Skeletal muscle satellite cell (primary cell): Measurements from ENCODE around the gene RNASE7.

Experiments
- H3K27me3 ChIP-seq: 2 replicates; pipeline ENCODE4 v1.7.0; 2013; ENCODE audit warnings: low read length; ENCODE audit not compliant: control insufficient read depth, insufficient read depth
- H3K36me3 ChIP-seq: 2 replicates; pipeline ENCODE4 v1.7.0; 2013; ENCODE audit warnings: mild to moderate bottlenecking, control low read depth, low read length; ENCODE audit not compliant: insufficient read depth
- H3K4me1 ChIP-seq: 2 replicates; pipeline ENCODE4 v1.7.0; 2013; ENCODE audit warnings: low read length; ENCODE audit not compliant: control insufficient read depth, insufficient read depth
- H3K4me2 ChIP-seq: 2 replicates; pipeline ENCODE4 v1.7.0; 2013; ENCODE audit warnings: mild to moderate bottlenecking, low read length
- H3K4me3 ChIP-seq: 2 replicates; pipeline ENCODE4 v1.7.0; 2013; ENCODE audit warnings: low read length
- H3K9ac ChIP-seq: 2 replicates; pipeline ENCODE4 v1.7.0; 2013; ENCODE audit warnings: mild to moderate bottlenecking, low read depth, low read length, moderate library complexity
- H3K9me3 ChIP-seq: replicated peaks from 2 replicates; pipeline ENCODE4 v1.7.0; 2013; ENCODE audit warnings: mild to moderate bottlenecking, control low read depth, low read length

RNASE7 gene

GRCh38 chr14:21072781-21073339 lies 30.7 kb downstream of the RNASE7 start:
- Histone ChIP-seq H3K9me3 (no peaks in the 10 kb centered on the region), H3K4me1 (peaks cover 30% of the 10 kb centered on the region), H3K36me3 (peaks cover 49% of the 10 kb centered on the region), H3K4me2 (peak overlapping the region; percentile 98), H3K27me3 (no peaks in the 10 kb centered on the region), H3K4me3 (no peak overlapping the region), H3K9ac (no peak overlapping the region)

GRCh38 chr14:21073921-21074320 lies 31.8 kb downstream of the RNASE7 start:
- peaks cover 59% of the 10 kb centered on the region for H3K36me3 ChIP-seq
- no peak overlapping the region for H3K9ac ChIP-seq
- no peaks in the 10 kb centered on the region for H3K9me3 ChIP-seq
- H3K4me1 ChIP-seq = peaks cover 26% of the 10 kb centered on the region
- no peak overlapping the region for H3K4me3 ChIP-seq
- no peaks in the 10 kb centered on the region for H3K27me3 ChIP-seq
- no peak overlapping the region for H3K4me2 ChIP-seq

GRCh38 chr14:21074398-21075272 lies 32.5 kb downstream of the RNASE7 start:
- H3K27me3 ChIP-seq = no peaks in the 10 kb centered on the region

GRCh38 chr14:21075719-21076437 lies 33.7 kb downstream of the RNASE7 start:
- H3K9ac ChIP-seq = no peak overlapping the region
- H3K27me3 ChIP-seq = no peaks in the 10 kb centered on the region
- no peak overlapping the region for H3K4me3 ChIP-seq
- peaks cover 79% of the 10 kb centered on the region for H3K36me3 ChIP-seq
- no peak overlapping the region for H3K4me2 ChIP-seq
- no peaks in the 10 kb centered on the region for H3K9me3 ChIP-seq
- H3K4me1 ChIP-seq = peaks cover 16% of the 10 kb centered on the region

More at GRCh38 chr14:21074398-21075272, 32.5 kb downstream of the RNASE7 start:
- H3K4me3 ChIP-seq = no peak overlapping the region
- no peaks in the 10 kb centered on the region for H3K9me3 ChIP-seq
- H3K4me1 ChIP-seq = peaks cover 19% of the 10 kb centered on the region
- H3K9ac ChIP-seq = no peak overlapping the region
- H3K4me2 ChIP-seq = no peak overlapping the region
- H3K36me3 ChIP-seq = peaks cover 67% of the 10 kb centered on the region

- no peak overlapping the region for H3K4me2 ChIP-seq
- peaks cover 5% of the 10 kb centered on the region for H3K4me1 ChIP-seq
- H3K4me3 ChIP-seq = no peak overlapping the region
- H3K27me3 ChIP-seq = no peaks in the 10 kb centered on the region
- H3K36me3 ChIP-seq = peaks cover 93% of the 10 kb centered on the region
- H3K9me3 ChIP-seq = no peaks in the 10 kb centered on the region
- H3K9ac ChIP-seq = no peak overlapping the region
Measured at GRCh38 chr14:21077672-21078071, 35.5 kb downstream of the RNASE7 start.

- H3K9ac ChIP-seq = no peak overlapping the region
- no peak overlapping the region for H3K4me2 ChIP-seq
- H3K27me3 ChIP-seq = no peaks in the 10 kb centered on the region
- no peaks in the 10 kb centered on the region for H3K9me3 ChIP-seq
- no peaks in the 10 kb centered on the region for H3K4me1 ChIP-seq
- peaks cover 93% of the 10 kb centered on the region for H3K36me3 ChIP-seq
- H3K4me3 ChIP-seq = no peak overlapping the region
Measured at GRCh38 chr14:21078287-21078686, 36.1 kb downstream of the RNASE7 start.

GRCh38 chr14:21078726-21079125 lies 36.6 kb downstream of the RNASE7 start:
- H3K9me3 ChIP-seq = no peaks in the 10 kb centered on the region
- H3K4me3 ChIP-seq = no peak overlapping the region
- H3K9ac ChIP-seq = no peak overlapping the region
- H3K27me3 ChIP-seq = no peaks in the 10 kb centered on the region
- H3K4me1 ChIP-seq = no peaks in the 10 kb centered on the region
- peaks cover 89% of the 10 kb centered on the region for H3K36me3 ChIP-seq
- H3K4me2 ChIP-seq = no peak overlapping the region

GRCh38 chr14:21081521-21082142 lies 39.5 kb downstream of the RNASE7 start:
- Histone ChIP-seq H3K4me2 (no peak overlapping the region), H3K36me3 (peaks cover 89% of the 10 kb centered on the region), H3K4me1 (no peaks in the 10 kb centered on the region), H3K4me3 (no peak overlapping the region), H3K9me3 (no peaks in the 10 kb centered on the region), H3K27me3 (no peaks in the 10 kb centered on the region), H3K9ac (no peak overlapping the region)

- no peak overlapping the region for H3K9ac ChIP-seq
- peaks cover 78% of the 10 kb centered on the region for H3K36me3 ChIP-seq
- no peak overlapping the region for H3K4me3 ChIP-seq
- no peak overlapping the region for H3K4me2 ChIP-seq
- no peaks in the 10 kb centered on the region for H3K9me3 ChIP-seq
- no peaks in the 10 kb centered on the region for H3K27me3 ChIP-seq
- peaks cover 17% of the 10 kb centered on the region for H3K4me1 ChIP-seq
Measured at GRCh38 chr14:21083565-21084325, 41.6 kb downstream of the RNASE7 start.

GRCh38 chr14:21084396-21084795 lies 42.2 kb downstream of the RNASE7 start:
- Histone ChIP-seq H3K4me1 (peaks cover 18% of the 10 kb centered on the region), H3K9ac (no peak overlapping the region), H3K9me3 (no peaks in the 10 kb centered on the region), H3K27me3 (no peaks in the 10 kb centered on the region), H3K4me2 (no peak overlapping the region), H3K4me3 (no peak overlapping the region), H3K36me3 (peaks cover 77% of the 10 kb centered on the region)
